ENCODE measurements around the gene CRACDL. TPM values are rescaled to one million over a fixed set of nuclear protein-coding genes. Genes with fewer than 3 reads are reported as not detected.

The CRACDL gene
- total RNA-seq, 1 experiment from 2014 or later, result 2.4 TPM

GRCh38 chr2:98959810-98960507 is 23.9 kb upstream of the CRACDL start:
- in situ Hi-C loops (cut with HindIII; ENCODE audit: low pct_unique_long_range_greater_than_20kb, low sequenced_read_pairs), result no loop called here
- TF ChIP-seq TCF7L2 (IDR thresholded peaks at IDR 0.05; ENCODE audit: low read depth, low read length) (no peak), CTCF (IDR thresholded peaks at IDR 0.05) (no peak), REST (IDR thresholded peaks at IDR 0.05; ENCODE audit: insufficient read depth in 1 of 2, low read depth in 2 of 2, low read length in 1 of 2) (no peak), POLR2AphosphoS5 (IDR thresholded peaks at IDR 0.05; ENCODE audit: low read depth, low read length) (no peak)
- no peak overlapping the region for H3K27ac ChIP-seq (ENCODE audit: low read length)
- POLR2A ChIA-PET, result no interaction called here
- no peaks in the 10 kb centered on the region for H3K9me3 ChIP-seq (ENCODE audit: control insufficient read depth, insufficient read depth, low read depth, low read length)
- no peaks in the 10 kb centered on the region for H3K36me3 ChIP-seq (ENCODE audit: control insufficient read depth, insufficient read depth, low read length)
- DNase-seq (ENCODE audit: low read depth, low spot score) (no peak), ATAC-seq (no peak)
- CTCF ChIA-PET, result no interaction called here
- H3K4me3 ChIP-seq (ENCODE audit: low read depth in 2 of 2, low read length in 2 of 2), result no peak overlapping the region
- H3K27me3 ChIP-seq (ENCODE audit: control insufficient read depth, insufficient read depth, low read length), result peaks cover 6% of the 10 kb centered on the region; the same call in 1 of the 2 replicates
- no peaks in the 10 kb centered on the region for H3K4me1 ChIP-seq (ENCODE audit: control insufficient read depth, insufficient read depth, low read length)
- no TSS peak for BruUV-seq (replicated peaks)
- intact Hi-C loops (cut with micrococcal nuclease; ENCODE audit: unreplicated experiment), result no loop called here

GRCh38 chr2:98952966-98953365 is 16.9 kb upstream of the CRACDL start:
- no TSS peak for BruUV-seq (replicated peaks)
- Histone ChIP-seq H3K27me3 (ENCODE audit: control insufficient read depth, insufficient read depth, low read length) (peaks cover 15% of the 10 kb centered on the region; the same call in 1 of the 2 replicates), H3K36me3 (ENCODE audit: control insufficient read depth, insufficient read depth, low read length) (no peaks in the 10 kb centered on the region), H3K4me1 (ENCODE audit: control insufficient read depth, insufficient read depth, low read length) (no peaks in the 10 kb centered on the region), H3K9me3 (ENCODE audit: control insufficient read depth, insufficient read depth, low read depth, low read length) (no peaks in the 10 kb centered on the region), H3K27ac (ENCODE audit: low read length) (no peak overlapping the region), H3K4me3 (ENCODE audit: low read depth in 2 of 2, low read length in 2 of 2) (no peak overlapping the region)
- ChIA-PET CTCF (no interaction called here), POLR2A (no interaction called here)
- intact Hi-C loops (cut with micrococcal nuclease; ENCODE audit: unreplicated experiment), result no loop called here
- DNase-seq (ENCODE audit: low read depth, low spot score), result no peak
- in situ Hi-C loops (cut with HindIII; ENCODE audit: low pct_unique_long_range_greater_than_20kb, low sequenced_read_pairs), result no loop called here
- TF ChIP-seq REST (IDR thresholded peaks at IDR 0.05; ENCODE audit: insufficient read depth in 1 of 2, low read depth in 2 of 2, low read length in 1 of 2), result no peak
- TF ChIP-seq SIN3A (IDR thresholded peaks at IDR 0.05; ENCODE audit: borderline replicate concordance, insufficient read depth, low read depth, low read length), result no peak
- no peak for TF ChIP-seq TCF7L2 (IDR thresholded peaks at IDR 0.05; ENCODE audit: low read depth, low read length)
- no peak for TF ChIP-seq CTCF (IDR thresholded peaks at IDR 0.05)
- TF ChIP-seq POLR2AphosphoS5 (IDR thresholded peaks at IDR 0.05; ENCODE audit: low read depth, low read length), result no peak
- no peak for ATAC-seq

All from Panc1 (cell line).